GM18507 (cell line): ENCODE results near the gene MRPL37.

Source experiments
- DNase-seq: peaks from one replicate; pipeline ENCODE4 v3.0.0; 2011; ENCODE audit warnings: low read depth; ENCODE audit not compliant: insufficient read length; ENCODE audit errors: extremely low spot score
- FAIRE-seq: peaks from 2 replicates; lab custom pipeline; 2011; peaks lifted over from hg19 to GRCh38; lab: Jason Lieb, UNC

Gene MRPL37

DNA sequence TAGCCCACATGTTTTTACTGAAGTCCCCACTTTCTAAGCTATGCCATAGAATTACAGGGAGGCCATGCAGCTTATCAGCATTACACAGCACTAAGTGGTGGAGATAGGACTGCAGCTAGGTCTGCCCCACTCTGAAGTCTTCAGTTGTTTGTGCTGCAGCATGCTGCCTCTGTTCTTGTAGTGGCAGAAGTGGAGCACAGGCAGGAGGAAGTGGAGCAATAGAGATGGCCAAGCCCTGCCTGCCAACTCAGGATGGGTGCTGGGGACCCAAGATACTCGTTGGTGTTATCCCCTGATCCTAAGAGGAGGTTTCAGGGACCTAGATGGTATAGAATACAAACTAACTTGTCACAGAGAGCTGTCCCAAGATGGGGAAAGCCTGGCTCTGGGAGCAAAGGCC is 12.9 kb downstream of the MRPL37 start:
- no peak for DNase-seq
- FAIRE-seq: no peak

DNA sequence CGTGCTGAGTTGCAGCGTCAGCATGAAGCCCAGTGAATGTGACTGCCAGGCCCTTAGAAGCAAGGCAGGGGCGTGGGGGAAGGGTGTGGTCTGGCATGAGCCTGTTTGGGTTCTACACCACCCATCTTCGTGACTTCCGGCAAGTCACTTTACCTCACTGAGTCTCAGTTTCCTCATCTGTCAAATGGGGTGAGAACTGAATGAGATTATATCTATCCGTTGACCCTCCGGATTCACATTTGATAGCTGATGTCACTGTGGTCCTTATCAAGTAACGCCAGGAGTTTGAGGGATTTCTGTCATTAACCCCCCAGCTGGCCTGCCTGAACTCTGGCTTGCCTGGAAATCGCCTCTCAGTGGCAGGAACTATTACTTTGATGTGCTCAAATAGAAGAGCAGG is 15.6 kb downstream of the MRPL37 start:
- FAIRE-seq (no peak), DNase-seq (no peak)

DNA sequence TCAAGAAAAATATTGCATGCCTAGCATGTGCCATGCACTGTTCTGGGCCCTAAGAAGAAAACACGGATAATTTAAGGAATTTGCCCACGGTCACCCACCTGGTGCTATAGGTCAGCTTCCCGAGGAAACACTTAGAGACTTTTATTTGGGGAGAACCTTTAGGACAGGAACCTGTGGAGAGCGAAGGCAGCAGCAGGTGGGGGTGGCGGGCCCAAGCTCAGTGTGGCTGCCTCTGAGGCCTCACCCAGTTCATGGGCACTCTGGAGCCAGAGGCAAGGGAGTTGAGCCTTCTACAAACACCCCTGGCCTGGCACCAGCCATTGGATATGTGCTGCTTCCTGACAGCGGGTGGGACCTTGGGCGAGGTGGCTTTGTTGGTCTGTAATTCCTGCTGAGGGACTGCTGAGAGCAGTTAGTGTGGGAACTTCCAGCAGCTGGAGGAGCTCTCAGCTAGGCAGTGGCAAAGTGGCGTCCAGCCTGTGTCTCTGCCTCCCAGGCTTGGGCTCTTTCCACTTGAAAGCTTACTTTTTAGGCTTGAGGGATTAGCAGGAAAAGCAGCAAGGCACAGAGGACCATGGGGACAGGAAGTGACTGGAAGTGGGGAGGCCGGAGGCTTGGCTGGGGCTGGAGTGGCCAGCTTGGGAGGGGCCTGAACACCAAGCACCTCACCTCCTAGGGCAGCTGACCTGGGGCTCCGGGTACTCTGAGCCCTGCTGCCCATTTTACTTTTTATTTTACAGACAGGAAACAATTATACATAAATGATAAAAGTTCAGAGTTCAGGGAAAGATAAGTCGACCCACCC is 19.1 kb downstream of the MRPL37 start:
- FAIRE-seq: no peak
- DNase-seq: no peak

DNA sequence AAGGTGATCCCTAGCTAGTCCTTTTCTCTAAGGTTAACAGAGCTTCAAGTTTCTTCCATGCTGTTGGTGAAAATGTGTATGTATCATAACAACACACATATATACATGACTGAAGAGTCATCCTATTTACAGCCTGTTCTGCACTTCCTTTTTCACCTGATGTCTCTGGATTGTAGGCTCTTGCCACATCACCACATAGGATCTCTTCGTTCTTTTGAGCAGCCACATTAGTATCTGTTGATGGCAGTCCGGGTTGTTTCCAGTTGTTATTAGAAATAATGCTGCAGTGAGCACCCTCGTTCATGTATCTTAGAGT is 19.7 kb downstream of the MRPL37 start:
- FAIRE-seq: no peak
- no peak for DNase-seq

DNA sequence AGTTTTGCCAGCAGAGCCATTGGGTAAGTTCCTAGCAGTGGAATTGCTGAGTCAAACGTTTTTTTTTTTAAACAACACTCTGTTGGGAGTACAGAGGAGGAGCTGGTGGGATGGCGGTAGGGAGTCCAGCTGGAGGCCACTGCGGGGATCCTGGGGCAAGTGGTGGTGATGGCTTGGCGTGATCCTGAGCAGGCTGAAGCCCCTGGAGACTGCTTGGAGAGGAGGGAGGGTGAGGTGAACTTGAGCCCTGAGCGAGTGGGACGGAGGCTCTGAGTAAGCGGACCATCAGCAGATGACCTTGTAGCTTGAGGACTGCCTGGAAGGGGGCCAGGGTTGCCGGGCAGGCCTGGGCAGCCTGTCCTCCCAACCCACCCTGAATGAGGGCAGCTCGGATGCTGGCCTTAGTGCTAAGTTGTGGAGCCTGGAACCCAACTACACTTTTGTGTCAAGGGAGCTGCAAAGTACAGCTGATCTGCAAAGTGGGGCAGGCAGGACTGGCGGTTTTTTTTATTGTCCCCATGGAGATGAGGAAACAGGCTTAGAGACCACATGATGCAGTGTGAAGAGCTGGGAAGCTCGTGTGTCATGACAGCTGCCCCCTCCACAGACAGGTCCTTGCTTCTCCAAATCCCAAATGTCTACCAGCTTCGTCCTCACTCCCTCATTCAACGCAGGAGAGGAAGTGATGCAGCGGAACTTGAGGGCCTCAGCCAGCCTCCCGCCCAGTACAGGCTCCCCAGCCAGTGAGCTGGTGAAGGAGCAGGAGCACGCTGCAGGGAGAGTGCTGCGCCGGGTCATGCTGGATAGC is 20.2 kb downstream of the MRPL37 start:
- FAIRE-seq: no peak
- no peak for DNase-seq

DNA sequence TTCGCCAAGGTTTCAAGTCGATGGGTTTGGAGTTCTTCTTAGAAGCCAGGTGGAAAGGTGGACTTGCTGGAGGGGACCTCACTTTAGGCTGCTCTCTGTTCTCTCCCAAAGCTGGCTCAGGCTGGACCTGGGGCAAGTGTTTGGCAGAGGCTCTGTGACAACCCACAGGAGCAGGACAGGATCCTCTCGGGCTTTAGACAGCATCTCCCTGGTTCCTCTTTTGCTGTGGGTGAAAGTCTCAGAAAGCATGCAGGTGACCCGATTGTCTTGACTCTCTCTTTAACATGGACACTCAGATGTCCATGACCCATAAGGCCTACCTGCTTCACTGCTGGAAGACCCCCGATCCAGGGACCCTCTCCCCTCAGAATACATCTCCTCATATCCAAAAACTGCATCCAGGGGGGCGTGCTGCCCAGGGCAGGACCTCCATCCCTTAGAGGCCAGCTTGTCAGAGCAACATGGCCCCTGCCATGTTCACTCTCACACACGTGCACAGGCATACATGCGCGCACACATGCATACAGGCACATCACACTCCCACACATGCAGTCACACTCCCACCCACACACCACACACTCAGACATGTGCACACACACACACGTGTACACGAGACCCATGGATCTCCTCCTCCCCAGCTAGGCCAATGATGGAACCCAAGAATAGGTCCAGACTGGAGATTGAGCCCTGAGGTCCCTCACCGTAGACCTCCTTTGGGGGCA is 21.3 kb downstream of the MRPL37 start:
- DNase-seq (no peak), FAIRE-seq (no peak)

DNA sequence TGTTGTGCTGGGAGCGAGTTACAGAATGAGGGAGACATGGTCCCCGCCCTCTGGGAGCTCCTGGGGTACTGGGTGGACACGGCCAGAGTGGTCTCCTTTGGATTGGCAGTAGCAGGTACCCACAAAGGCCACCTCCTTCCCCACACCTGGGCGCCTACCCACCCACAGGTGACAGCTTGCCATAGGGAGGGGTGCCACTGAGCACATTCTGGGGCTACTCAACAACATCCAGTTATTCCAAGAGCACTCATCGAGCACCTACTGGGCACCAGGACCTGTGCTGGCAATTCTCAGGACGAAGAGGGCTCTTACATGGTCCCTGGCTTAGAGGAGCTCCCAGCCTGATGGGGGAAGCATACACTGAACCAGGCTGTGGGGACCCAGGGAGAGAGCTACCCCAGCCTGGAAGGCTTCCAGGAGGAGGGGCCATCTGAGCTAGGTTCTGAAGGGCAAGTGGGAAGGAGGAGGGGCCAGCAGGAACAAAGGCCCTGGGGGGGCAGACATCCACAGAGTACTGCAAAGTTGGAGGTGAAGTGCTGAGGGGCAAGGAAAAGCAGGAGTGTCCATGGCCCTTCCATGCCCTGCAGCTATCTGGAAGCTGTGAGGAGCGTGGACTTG is 22.0 kb downstream of the MRPL37 start:
- no peak for FAIRE-seq

DNA sequence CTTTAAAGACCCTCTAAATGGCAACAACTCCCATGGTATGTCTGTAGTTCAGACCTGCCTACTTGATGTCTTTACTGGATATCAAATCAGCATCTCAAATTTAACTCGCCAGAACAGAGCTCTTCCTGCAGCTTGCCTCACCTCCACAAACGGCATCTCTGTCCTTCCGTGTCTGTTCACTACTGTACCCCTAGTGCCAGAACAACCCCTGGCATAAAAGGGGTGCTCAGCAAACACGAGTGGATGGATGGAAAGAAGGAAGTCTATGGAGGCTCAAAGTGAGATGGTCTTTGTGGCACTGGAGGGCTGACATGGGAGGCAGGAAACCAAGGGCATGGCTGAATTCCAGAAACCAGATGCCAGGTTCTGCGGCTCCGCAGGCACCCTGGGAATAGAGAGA is 22.7 kb downstream of the MRPL37 start:
- FAIRE-seq: no peak
- no peak for DNase-seq

More for the DNA sequence above, 22.0 kb downstream of the MRPL37 start:
- DNase-seq: no peak

DNA sequence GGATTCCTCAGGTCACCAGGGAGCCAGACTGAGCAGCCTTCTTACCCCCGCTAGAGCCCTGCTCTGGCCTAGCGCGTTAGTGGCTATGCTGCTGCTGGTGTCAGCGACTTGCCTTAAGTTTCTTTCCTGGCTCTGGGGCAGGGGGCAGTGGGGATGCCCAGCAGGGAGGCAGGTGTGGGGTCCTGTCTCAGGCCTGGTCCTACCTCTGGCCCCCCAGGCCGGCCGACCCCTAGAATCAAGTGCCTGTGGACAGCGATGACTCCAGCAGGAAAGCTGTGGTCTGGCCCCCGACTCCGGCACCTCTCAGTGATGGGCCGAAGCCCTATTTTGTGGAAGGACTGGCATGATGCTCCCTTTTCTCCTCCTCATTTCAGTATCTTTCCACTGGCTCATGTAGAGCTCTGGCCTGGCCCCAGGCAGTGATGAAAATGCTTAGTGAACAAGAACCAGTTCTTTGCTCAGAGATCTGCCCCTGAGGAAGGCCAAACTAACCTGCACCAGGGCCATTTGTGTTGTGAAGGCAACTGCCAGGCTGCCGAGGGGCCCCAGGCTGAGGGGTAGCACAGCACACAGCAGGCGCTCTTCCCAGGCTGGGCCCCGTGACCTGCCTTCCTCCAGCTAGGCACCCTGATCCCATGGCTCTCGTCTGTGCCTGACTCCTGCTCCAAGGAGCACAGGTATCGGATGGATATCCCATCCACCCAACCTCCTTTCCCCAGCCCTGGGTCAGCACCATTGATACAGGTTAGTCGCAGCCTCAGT is 23.7 kb downstream of the MRPL37 start:
- no peak for FAIRE-seq
- DNase-seq: no peak

DNA sequence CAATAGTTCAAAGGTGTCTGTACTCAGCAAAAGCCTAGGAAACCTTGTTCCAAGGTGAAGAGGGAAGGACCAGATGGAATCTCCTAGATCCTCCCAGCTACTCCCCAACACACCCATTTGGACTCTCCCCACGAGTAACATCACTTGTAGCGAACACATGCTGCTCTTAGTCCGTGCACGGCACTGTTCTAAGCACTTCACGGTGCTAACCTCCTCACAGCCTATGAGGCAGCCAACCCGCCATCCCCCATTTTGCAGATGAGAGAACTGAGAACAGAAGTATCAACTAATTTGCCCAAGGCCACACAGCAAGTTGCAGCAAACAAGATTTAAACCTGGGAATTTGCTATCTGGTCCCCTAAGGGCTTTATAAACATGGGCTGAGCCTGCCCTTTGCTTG is 24.3 kb downstream of the MRPL37 start:
- FAIRE-seq (no peak), DNase-seq (no peak)

DNA sequence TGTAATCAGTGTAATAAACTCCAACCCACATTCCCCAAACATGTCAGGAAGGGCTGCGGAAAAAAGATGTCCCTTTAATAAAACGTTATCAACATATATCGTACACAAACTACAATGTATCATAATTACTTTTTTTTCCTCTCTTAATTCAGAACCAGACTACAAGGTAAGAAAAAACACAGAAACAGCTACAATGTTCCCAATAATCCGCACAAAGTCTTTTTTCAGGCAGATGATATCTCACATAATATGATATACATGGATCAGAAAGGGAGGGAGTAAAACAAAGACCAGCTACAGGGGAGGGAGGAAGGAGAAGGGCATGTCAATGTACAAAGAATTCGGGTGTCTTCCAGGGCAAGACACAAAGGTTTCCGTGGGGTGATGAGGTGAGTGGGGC is 25.4 kb downstream of the MRPL37 start:
- FAIRE-seq (no peak), DNase-seq (no peak)

DNA sequence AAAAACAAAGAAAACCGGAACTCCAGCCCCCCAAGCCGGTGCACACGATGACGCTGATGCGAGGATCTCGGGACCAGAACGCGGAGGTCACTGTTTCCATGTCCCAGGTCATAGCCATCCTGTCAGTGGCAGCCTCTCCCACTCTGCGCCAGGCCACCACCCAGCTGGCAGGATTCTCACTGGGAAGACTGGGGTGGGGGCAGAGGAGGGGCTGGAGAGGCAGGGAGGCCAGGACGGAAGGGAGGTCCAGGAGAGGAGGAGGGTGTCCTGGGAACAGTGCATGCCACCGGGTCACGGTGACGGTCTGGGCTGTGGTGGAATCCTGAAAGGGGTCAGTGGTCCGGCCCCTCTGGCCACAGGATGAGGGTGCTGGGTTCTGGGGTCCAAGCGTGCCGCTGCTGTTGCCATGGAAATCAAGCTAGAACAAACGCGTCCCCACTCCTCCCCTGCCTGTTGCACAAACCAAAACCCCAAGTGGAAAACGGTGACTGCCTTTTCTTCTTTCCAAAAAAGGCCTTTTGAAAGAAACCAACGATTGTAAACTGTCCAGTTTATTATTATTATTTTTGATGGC is 26.1 kb downstream of the MRPL37 start:
- no peak for FAIRE-seq
- no peak for DNase-seq

DNA sequence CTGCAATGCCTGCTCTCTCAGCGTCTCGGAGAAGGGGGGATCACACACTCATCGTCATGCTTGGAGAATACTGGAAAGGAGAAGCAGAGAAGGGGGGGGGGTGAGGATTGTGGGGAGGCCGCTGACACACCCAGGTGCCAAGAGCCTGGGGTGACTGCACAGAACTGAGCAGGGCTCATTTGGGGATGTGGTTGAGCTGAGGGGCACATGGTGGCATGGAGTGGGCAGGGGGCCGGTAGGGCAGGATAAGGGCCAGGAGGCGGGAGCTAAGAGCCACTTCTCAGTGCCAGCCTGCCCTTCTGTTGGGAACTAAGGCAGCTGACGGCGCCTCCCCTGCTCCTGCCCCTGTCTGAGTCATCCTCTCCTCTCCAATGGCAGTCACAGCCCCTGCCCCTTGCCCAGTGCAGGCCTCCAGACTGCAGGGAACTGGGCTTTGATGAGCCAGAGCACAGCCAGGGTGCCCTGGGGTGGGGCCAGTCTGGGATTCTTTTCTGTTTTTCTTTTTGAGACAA is 27.2 kb downstream of the MRPL37 start:
- FAIRE-seq (no peak), DNase-seq (no peak)

DNA sequence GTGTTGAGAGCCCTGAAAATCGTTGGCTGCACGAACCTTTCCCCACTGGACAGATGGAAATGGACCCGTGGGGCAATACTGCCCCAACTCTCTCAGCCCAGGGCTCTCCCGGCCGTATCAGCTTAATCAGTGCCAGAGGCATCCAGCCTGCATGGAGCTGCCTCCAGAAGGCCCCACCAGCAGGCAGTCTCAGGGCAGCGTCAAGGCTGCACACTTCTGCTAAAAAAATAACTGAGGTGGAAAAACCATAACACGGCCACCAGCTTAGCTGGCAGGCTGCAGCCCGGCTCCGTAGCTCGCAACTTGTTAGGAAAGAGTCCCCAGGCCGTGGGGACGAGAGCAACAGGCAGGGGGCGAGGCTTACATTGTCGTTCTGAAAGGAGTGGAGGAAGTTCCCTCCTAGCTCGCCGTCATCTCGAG is 27.9 kb downstream of the MRPL37 start:
- DNase-seq (no peak), FAIRE-seq (no peak)

DNA sequence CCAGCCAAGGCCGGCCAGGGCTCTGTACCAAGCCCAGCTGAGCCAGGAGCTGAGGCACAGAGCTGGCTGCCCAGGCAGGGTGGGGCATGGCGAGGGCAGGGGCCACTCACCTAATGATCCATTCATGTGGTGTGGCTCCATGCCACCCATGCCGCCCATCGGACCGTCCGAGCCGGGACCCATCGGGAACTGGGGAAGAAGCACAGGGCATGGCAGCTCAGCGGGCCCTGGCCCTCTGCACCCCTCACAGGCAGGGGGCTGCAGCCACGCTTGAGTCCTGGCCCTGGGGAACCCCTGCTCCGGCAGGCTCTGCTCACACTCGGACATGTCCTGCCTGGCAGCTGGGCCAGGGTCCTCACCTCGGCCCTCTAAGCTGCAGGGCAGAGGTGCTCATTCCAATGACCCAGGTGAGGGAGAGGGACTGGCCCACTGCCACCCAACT is 28.7 kb downstream of the MRPL37 start:
- no peak for FAIRE-seq
- DNase-seq: no peak

DNA sequence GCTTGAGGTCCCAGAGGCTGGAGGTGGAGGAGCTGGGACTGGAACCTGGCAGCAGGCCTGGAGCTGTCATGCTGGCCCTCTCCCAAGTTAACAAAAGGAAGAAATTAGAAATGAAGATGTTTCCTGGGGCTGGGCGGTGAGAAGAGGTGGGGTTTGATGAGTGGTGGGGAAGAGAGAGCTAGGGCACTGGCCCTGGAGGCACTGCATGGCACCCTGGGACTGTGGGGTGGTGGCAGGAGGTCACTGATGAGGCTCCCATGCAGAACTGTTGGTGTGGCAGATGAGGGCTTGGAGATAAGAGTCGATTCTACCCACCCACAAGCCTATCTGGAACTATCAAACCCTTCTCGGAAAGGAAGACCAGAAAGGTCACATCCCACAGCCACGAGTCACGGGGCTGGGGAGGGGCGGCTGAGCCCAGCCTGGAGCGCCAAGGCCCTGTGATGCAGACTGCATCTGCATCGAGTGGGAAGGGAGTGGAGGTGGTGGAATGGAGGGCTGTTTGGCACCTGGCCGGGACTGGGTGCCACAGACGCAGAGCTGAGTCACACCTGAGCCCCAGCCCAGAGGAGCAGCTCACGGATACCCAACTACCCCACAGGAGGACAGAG is 29.4 kb downstream of the MRPL37 start:
- DNase-seq (no peak), FAIRE-seq (no peak)

DNA sequence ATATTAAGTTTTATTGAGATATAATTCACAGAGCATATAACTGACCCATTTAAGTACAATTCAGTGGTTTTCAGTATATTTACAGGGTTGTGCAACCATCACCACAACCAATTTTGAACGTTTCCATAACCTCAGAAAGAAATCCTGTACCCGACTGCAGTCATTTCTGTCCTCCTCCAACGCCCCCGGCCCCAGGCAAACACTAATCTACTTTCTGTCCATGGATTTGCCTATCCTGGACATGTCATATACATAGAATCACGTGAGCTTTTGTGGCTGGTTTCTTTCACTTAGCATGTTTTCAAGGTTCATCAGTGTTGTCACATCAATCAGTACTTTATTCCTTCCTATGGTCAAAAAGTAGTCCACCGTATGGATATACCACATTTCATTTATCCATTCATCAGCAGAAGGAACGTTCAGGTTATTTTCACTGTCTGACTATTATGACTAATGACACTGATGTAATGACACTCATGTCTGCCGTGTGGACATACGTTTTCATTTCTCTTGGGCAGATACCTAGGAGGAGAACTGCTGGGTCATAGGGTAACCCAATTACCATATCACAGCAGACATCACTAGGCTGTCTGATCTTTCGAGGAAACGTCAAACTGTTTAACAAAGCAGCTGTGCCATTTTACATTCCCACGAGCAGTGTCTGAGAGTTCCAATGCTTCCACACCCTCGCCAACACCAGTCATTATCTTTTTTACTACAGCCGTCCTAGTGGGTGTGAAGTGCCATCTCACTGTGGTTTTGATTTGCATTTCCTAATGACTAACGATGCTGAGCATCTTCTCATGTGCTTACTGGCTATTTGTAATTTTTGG is 30.8 kb downstream of the MRPL37 start:
- no peak for DNase-seq

More for the DNA sequence above, 30.8 kb downstream of the MRPL37 start:
- peak; percentile 78 for FAIRE-seq
